K562 (cell line): ENCODE data around the gene ABHD10. TPM values are rescaled to one million over a fixed set of nuclear protein-coding genes. Genes with fewer than 3 reads are reported as not detected.

ENCODE experiments used
- ATAC-seq: fragments of 200-7000 bp; cut with Tn5 transposase; 3 replicates; pipeline ENCODE4 v1.9.1; 2020; ENCODE audit warnings: moderate library complexity
- BruUV-seq: library from RNA; stranded (reverse); fragments of 400-500 nt; replicated peaks from 2 replicates; lab custom pipeline; 2021; lab: Mats Ljungman, UMichigan
- CTCF ChIA-PET: fragments of 300-600 bp; formaldehyde crosslinking; extraction: SDS; loops from one replicate; lab custom pipeline; 2021; ENCODE audit warnings: low intra/inter-chr PET ratio; lab: Yijun Ruan, JAX
- POLR2A ChIA-PET: fragments of 300-600, 350-650 bp; sonication (Branson Sonifier 250); formaldehyde crosslinking; extraction: SDS; loops from one replicate; lab custom pipeline; 2021; ENCODE audit warnings: antibody characterized with exemption, inconsistent platforms; lab: Yijun Ruan, JAX
- DNase-seq, 4 experiments: peaks; one replicate each; pipeline versions ENCODE4 v3.0.0 to v3.0.0-alpha.2; 2011 to 2018; ENCODE audit warnings: low spot score in 3 of 4, mixed read lengths in 3 of 4; ENCODE audit errors: extremely low read depth in 1 of 4
- FAIRE-seq: peaks from 2 replicates; lab custom pipeline; 2011; peaks lifted over from hg19 to GRCh38; lab: Jason Lieb, UNC
- H2AFZ ChIP-seq: 2 replicates; pipeline ENCODE4 v1.6.0; 2011; ENCODE audit warnings: low read depth, low read length, control low read depth, inconsistent platforms
- H3K27ac ChIP-seq: fragments of 200-600 bp; 3 replicates; pipeline ENCODE4 v1.8.0; 2011; ENCODE audit warnings: low read depth, mild to moderate bottlenecking, control low read depth, inconsistent platforms, low read length, moderate library complexity, mixed read lengths; ENCODE audit errors: extremely low read depth
- H3K27me3 ChIP-seq, 2 experiments: fragments of 300-600 bp in 1 of 2; 2 replicates in 1 of 2; 3 replicates in 1 of 2; pipeline versions ENCODE4 v1.6.0 to v1.8.0; 2011; ENCODE audit warnings: inconsistent platforms in 2 of 2, low read length in 2 of 2, mild to moderate bottlenecking in 1 of 2, mixed read lengths in 1 of 2, moderate library complexity in 1 of 2; ENCODE audit not compliant: control insufficient read depth in 2 of 2, insufficient read depth in 2 of 2
- H3K36me3 ChIP-seq: fragments of 300-600 bp; 3 replicates; pipeline ENCODE4 v1.8.0; 2011; ENCODE audit warnings: mild to moderate bottlenecking, low read length, inconsistent platforms; ENCODE audit not compliant: control insufficient read depth, insufficient read depth
- H3K4me1 ChIP-seq, 2 experiments: fragments of 200-600 bp in 1 of 2; replicated peaks in 1 of 2; 2 replicates in 1 of 2; 3 replicates in 1 of 2; pipeline versions ENCODE4 v1.5.1 to v1.8.0; 2011; ENCODE audit warnings: inconsistent platforms in 2 of 2, low read length in 2 of 2, mild to moderate bottlenecking in 1 of 2, mixed read lengths in 1 of 2, moderate library complexity in 1 of 2; ENCODE audit not compliant: control insufficient read depth in 2 of 2, insufficient read depth in 2 of 2
- H3K4me2 ChIP-seq: 2 replicates; pipeline ENCODE4 v1.6.1; 2011; ENCODE audit warnings: low read length, control low read depth, inconsistent platforms, mixed read lengths; ENCODE audit not compliant: insufficient read depth
- H3K4me3 ChIP-seq: fragments of 200-600 bp; sonication (generic), shearing (Covaris generic); 2 replicates; pipeline ENCODE4 v1.5.1; 2016; ENCODE audit warnings: control low read depth, inconsistent platforms
- H3K79me2 ChIP-seq: fragments of 200-600 bp; 3 replicates; pipeline ENCODE4 v1.8.0; 2011; ENCODE audit warnings: low read length, inconsistent platforms; ENCODE audit not compliant: control insufficient read depth, insufficient read depth
- H3K9ac ChIP-seq, 2 experiments: 2 replicates each; pipeline versions ENCODE4 v1.6.0 to v1.6.1; 2011; ENCODE audit warnings: low read depth in 2 of 2, low read length in 2 of 2, control low read depth in 1 of 2, inconsistent platforms in 1 of 2, mild to moderate bottlenecking in 1 of 2, mixed read lengths in 1 of 2; ENCODE audit not compliant: insufficient read depth in 1 of 2
- H3K9me1 ChIP-seq: one replicate; pipeline ENCODE4 v1.6.0; 2011; ENCODE audit warnings: inconsistent platforms, mild to moderate bottlenecking, low read length, moderate library complexity; ENCODE audit not compliant: control insufficient read depth, insufficient read depth
- H3K9me3 ChIP-seq: replicated peaks from 2 replicates; pipeline ENCODE4 v1.5.1; 2011; ENCODE audit warnings: low read depth, low read length, inconsistent platforms; ENCODE audit not compliant: control insufficient read depth, insufficient read depth
- H4K20me1 ChIP-seq: replicated peaks from 2 replicates; pipeline ENCODE4 v1.6.1; 2011; ENCODE audit warnings: low read length, inconsistent platforms, mixed read lengths; ENCODE audit not compliant: control insufficient read depth, insufficient read depth
- ATF6 ChIP-seq: sonication (generic); formaldehyde crosslinking; IDR thresholded peaks from 2 replicates; pipeline ENCODE4 v1.4.0; 2020; ENCODE audit warnings: mild to moderate bottlenecking, missing genetic modification reagents
- HDAC1 ChIP-seq, 2 experiments: fragments of 450-650 bp; IDR thresholded peaks; 2 replicates each; pipeline ENCODE4 v1.6.1; 2016 to 2017; ENCODE audit warnings: inconsistent platforms in 1 of 2, mild to moderate bottlenecking in 1 of 2, moderate library complexity in 1 of 2
- MBD2 ChIP-seq: sonication (generic); IDR thresholded peaks from 2 replicates; pipeline ENCODE4 v1.6.1; 2016; ENCODE audit warnings: low read depth, borderline replicate concordance
- PRDM10 ChIP-seq: fragments of 450-650 bp; IDR thresholded peaks from 2 replicates; pipeline ENCODE4 v1.6.1; 2018; ENCODE audit not compliant: partially characterized antibody
- SMAD3 ChIP-seq: fragments of 450-650 bp; formaldehyde crosslinking; conservative IDR thresholded peaks from 2 replicates; pipeline ENCODE4 v1.4.0; 2020; ENCODE audit warnings: mild to moderate bottlenecking
- ZBTB26 ChIP-seq: fragments of 450-650 bp; formaldehyde crosslinking; IDR thresholded peaks from 2 replicates; pipeline ENCODE4 v1.4.0; 2022; ENCODE audit warnings: missing genetic modification characterization
- ZNF41 ChIP-seq: fragments of 250-450 bp; sonication (Bioruptor Pico); conservative IDR thresholded peaks from 2 replicates; pipeline ENCODE4 v1.4.0; 2020; ENCODE audit warnings: mild to moderate bottlenecking
- WGBS: fragments of 100-300 bp; shearing (Covaris generic); methylation state at CpG from one replicate; pipeline ENCODE4 v1.1.6; 2016; ENCODE audit warnings: low coverage, mixed read lengths; ENCODE audit not compliant: insufficient coverage; ENCODE audit errors: missing lambda C conversion rate; 5-methylcytosine and 5-hydroxymethylcytosine counted together
- in situ Hi-C: fragments of 300-500 bp; cut with MboI; formaldehyde crosslinking; loops from 4 replicates; pipeline ENCODE4 v1.15.0; 2018; ENCODE audit warnings: inconsistent platforms, mixed read lengths
- intact Hi-C: fragments of 100-400 bp; cut with micrococcal nuclease; formaldehyde crosslinking; loops from 2 replicates; pipeline ENCODE4 v1.14.2; 2022
- polyA plus RNA-seq, 8 experiments: library from polyadenylated mRNA; depleted of rRNA in 4 of 8; stranded (reverse) in 5 of 8; unstranded in 3 of 8; fragments of >200 nt; fragmentation: Nextera tagmentation in 2 of 8; fragmentation: Illumina TruSeq in 1 of 8; extraction: Ambion mirVana in 2 of 8; extraction: Trizol in 1 of 8; gene quantifications; 2 replicates each; pipeline versions ENCODE4 v1.2.1 to v1.2.3, GENCODE V29; 2011 to 2014; ENCODE audit warnings: inconsistent platforms in 1 of 8, missing spikeins in 1 of 8
- total RNA-seq, 7 experiments: library from RNA; depleted of rRNA in 6 of 7; stranded (reverse); fragments of >200 nt in 6 of 7; fragmentation: Illumina TruSeq in 2 of 7; extraction: Trizol in 2 of 7; gene quantifications; 2 replicates each; pipeline versions ENCODE4 v1.2.1 to v1.2.3, GENCODE V29; 2011 to 2021; ENCODE audit warnings: low replicate concordance in 1 of 7
- TF ChIP-seq, protein P1 (sequence below): sonication (generic); formaldehyde crosslinking; IDR thresholded peaks from 2 replicates; pipeline ENCODE4 v1.8.0; 2022; ENCODE audit warnings: missing genetic modification reagents, mild to moderate bottlenecking, borderline replicate concordance

The ABHD10 gene
- total and polyA plus RNA-seq, 9 of the 15 experiments (the other 6 are each of a cell fraction or from before 2014, with no cell fraction given): 6.1 to 29.5 (median 11.5) TPM

GRCh38 chr3:111929484-111929883 is 49.3 kb upstream of the ABHD10 start:
- Histone ChIP-seq H3K9me3 (no peaks in the 10 kb centered on the region), H4K20me1 (no peaks in the 10 kb centered on the region), H3K9me1 (no peaks in the 10 kb centered on the region), H3K79me2 (no peaks in the 10 kb centered on the region)
- CTCF ChIA-PET: no interaction called here
- TF ChIP-seq, protein P1, sequence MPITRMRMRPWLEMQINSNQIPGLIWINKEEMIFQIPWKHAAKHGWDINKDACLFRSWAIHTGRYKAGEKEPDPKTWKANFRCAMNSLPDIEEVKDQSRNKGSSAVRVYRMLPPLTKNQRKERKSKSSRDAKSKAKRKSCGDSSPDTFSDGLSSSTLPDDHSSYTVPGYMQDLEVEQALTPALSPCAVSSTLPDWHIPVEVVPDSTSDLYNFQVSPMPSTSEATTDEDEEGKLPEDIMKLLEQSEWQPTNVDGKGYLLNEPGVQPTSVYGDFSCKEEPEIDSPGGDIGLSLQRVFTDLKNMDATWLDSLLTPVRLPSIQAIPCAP: no peak
- TF ChIP-seq HDAC1 (IDR thresholded peaks at IDR 0.05) (no peak), SMAD3 (CRISPR knock-in tag) (no peak)
- TF ChIP-seq, all 486 proteins: peak for 0
- FAIRE-seq (no peak), DNase-seq (no peak), ATAC-seq (no peak)
- H3K27me3 ChIP-seq: no peaks in the 10 kb centered on the region
- intact Hi-C loops: no loop called here
- H3K27ac ChIP-seq: no peak overlapping the region
- BruUV-seq: no TSS peak
- no peak overlapping the region for H3K4me2 ChIP-seq
- in situ Hi-C loops: no loop called here
- H3K9ac ChIP-seq: no peak overlapping the region
- WGBS: 0% methylated on average over 1 of the region's 2 CpGs
- no peaks in the 10 kb centered on the region for H3K4me1 ChIP-seq
- POLR2A ChIA-PET: no interaction called here
- no peak overlapping the region for H2AFZ ChIP-seq
- no peaks in the 10 kb centered on the region for H3K36me3 ChIP-seq
- H3K4me3 ChIP-seq: no peak overlapping the region

- DNase-seq (no peak), FAIRE-seq (no peak), ATAC-seq (no peak)
- 0% methylated on average over 3 of the region's 3 CpGs for WGBS
- H3K4me1 ChIP-seq: no peaks in the 10 kb centered on the region
- H3K36me3 ChIP-seq: no peaks in the 10 kb centered on the region
- intact Hi-C loops: no loop called here
- no peaks in the 10 kb centered on the region for H3K9me3 ChIP-seq
- H3K4me2 ChIP-seq: no peak overlapping the region
- H3K79me2 ChIP-seq: no peaks in the 10 kb centered on the region
- no peak overlapping the region for H2AFZ ChIP-seq
- no peaks in the 10 kb centered on the region for H3K9me1 ChIP-seq
- no peak overlapping the region for H3K4me3 ChIP-seq
- BruUV-seq: no TSS peak
- in situ Hi-C loops: no loop called here
- ChIA-PET CTCF (no interaction called here), POLR2A (no interaction called here)
- H3K27me3 ChIP-seq: no peaks in the 10 kb centered on the region
- no peak overlapping the region for H3K9ac ChIP-seq
- H3K27ac ChIP-seq: no peak overlapping the region
- no peaks in the 10 kb centered on the region for H4K20me1 ChIP-seq
- TF ChIP-seq ZNF41 (CRISPR knock-in tag) (no peak), PRDM10 (no peak), ATF6 (CRISPR knock-in tag) (no peak), ZBTB26 (CRISPR knock-in tag) (no peak), MBD2 (no peak)
Observed at GRCh38 chr3:111932946-111933345, 45.9 kb upstream of the ABHD10 start.
